Left kidney (tissue), 8 donors: ENCODE data around the gene MMRN1. TPM values are rescaled to one million over a fixed set of nuclear protein-coding genes. Genes with fewer than 3 reads are reported as not detected.
A peak's percentile ranks its signal among the peaks of the same experiment; 100 is the strongest.

Source experiments
- DNase-seq: peaks from one replicate; pipeline ENCODE4 v3.0.0-alpha.2; 2013
- long read RNA-seq, 8 donors: transcript quantifications; one replicate each; lab custom pipeline, GENCODE V29; 2026
- polyA plus RNA-seq: library from polyadenylated mRNA; unstranded; fragments of 120-200 nt; gene quantifications from one replicate; pipeline ENCODE4 v1.2.1, GENCODE V29; 2013; ENCODE audit not compliant: insufficient read length

MMRN1 gene
- 2.1 TPM for polyA plus RNA-seq
- long read RNA-seq, donor 1: 0 reads
- long read RNA-seq, donor 2: 0 reads
- long read RNA-seq, donor 3: 0 reads
- long read RNA-seq, donor 4: 0 reads
- long read RNA-seq, donor 5: 0 reads
- long read RNA-seq, donor 6, partial matches to known transcripts: 0 of 1 reads
- long read RNA-seq, donor 6, other reads (novel, unspliced or antisense): 0 of 1 reads
- long read RNA-seq, donor 7: 0 reads
- long read RNA-seq, donor 8: 0 reads

- DNase-seq: no peak
These were observed at the start of gene MMRN1 for GRCh38 chr4:89894649-89895550. Gene MMRN1 (plus strand): TSS chr4:89894854. CDS start chr4:89894972, 118 bp downstream.

GRCh38 chr4:89847571-89848325, 46.9 kb upstream of the MMRN1 start:
- DNase-seq: no peak

GRCh38 chr4:89855236-89855635, 39.4 kb upstream of the MMRN1 start:
- no peak for DNase-seq

GRCh38 chr4:89860971-89861370, 33.7 kb upstream of the MMRN1 start:
- no peak for DNase-seq

- DNase-seq: no peak
These were observed 31.1 kb upstream of the MMRN1 start for GRCh38 chr4:89863533-89863932.

- no peak for DNase-seq
These were observed 26.4 kb upstream of the MMRN1 start for GRCh38 chr4:89868276-89868675.

GRCh38 chr4:89868999-89869589, 25.6 kb upstream of the MMRN1 start:
- no peak for DNase-seq

GRCh38 chr4:89871211-89871610, 23.4 kb upstream of the MMRN1 start:
- DNase-seq: no peak

- DNase-seq: no peak
These were observed 18.1 kb upstream of the MMRN1 start for GRCh38 chr4:89876548-89876947.

GRCh38 chr4:89878611-89879010, 16.0 kb upstream of the MMRN1 start:
- DNase-seq: no peak

GRCh38 chr4:89879215-89879614, 15.4 kb upstream of the MMRN1 start:
- no peak for DNase-seq

- no peak for DNase-seq
These were observed 5.4 kb upstream of the MMRN1 start for GRCh38 chr4:89889289-89889688.

- no peak for DNase-seq
These were observed 3.2 kb downstream of the MMRN1 start for GRCh38 chr4:89897867-89898266.

- no peak for DNase-seq
These were observed 3.7 kb downstream of the MMRN1 start for GRCh38 chr4:89898304-89898716.

GRCh38 chr4:89899152-89899551, 4.5 kb downstream of the MMRN1 start:
- DNase-seq: no peak

GRCh38 chr4:89899854-89900253, 5.2 kb downstream of the MMRN1 start:
- no peak for DNase-seq

- DNase-seq: peak; percentile 57
These were observed 7.3 kb downstream of the MMRN1 start for GRCh38 chr4:89901808-89902431.

- no peak for DNase-seq
These were observed 9.9 kb downstream of the MMRN1 start for GRCh38 chr4:89904524-89904923.

- DNase-seq: no peak
These were observed 11.7 kb downstream of the MMRN1 start for GRCh38 chr4:89906316-89906715.

GRCh38 chr4:89906777-89907521, 12.3 kb downstream of the MMRN1 start:
- DNase-seq: no peak

- no peak for DNase-seq
These were observed 15.2 kb downstream of the MMRN1 start for GRCh38 chr4:89909889-89910288.
